IMR-90 (cell line): ENCODE measurements around the gene MPZL3. TPM values are rescaled to one million over a fixed set of nuclear protein-coding genes. Genes with fewer than 3 reads are reported as not detected.

Experiments
- ATAC-seq: fragments of 200-7000 bp; cut with Tn5 transposase; 2 replicates; pipeline ENCODE4 v1.9.1; 2020; ENCODE audit warnings: low read depth, mild to moderate bottlenecking, moderate library complexity
- BruUV-seq: library from RNA; stranded (reverse); fragments of 400-500 nt; replicated peaks from 2 replicates; lab custom pipeline; 2021; lab: Mats Ljungman, UMichigan
- CTCF ChIA-PET: fragments of 300-600 bp; formaldehyde crosslinking; extraction: SDS; loops from one replicate; lab custom pipeline; 2021; ENCODE audit warnings: antibody characterized with exemption; lab: Yijun Ruan, JAX
- POLR2A ChIA-PET: fragments of 300-600 bp; sonication (Branson Sonifier 250); formaldehyde crosslinking; loops from one replicate; lab custom pipeline; 2022; ENCODE audit warnings: antibody characterized with exemption; ENCODE audit not compliant: unreplicated experiment; lab: Charles Lee
- DNase-seq: peaks from one replicate; pipeline ENCODE4 v3.0.0; 2013
- H2AFZ ChIP-seq: replicated peaks from 2 replicates; pipeline ENCODE3; 2013; ENCODE audit warnings: low read length, mild to moderate bottlenecking; ENCODE audit not compliant: poor library complexity
- H2AK5ac ChIP-seq: 2 replicates; pipeline ENCODE4 v1.6.1; 2013; ENCODE audit warnings: low read depth, low read length, inconsistent platforms
- H2AK9ac ChIP-seq: replicated peaks from 2 replicates; pipeline ENCODE3; 2013; ENCODE audit warnings: mild to moderate bottlenecking, low read depth, low read length, moderate library complexity; ENCODE audit not compliant: poor library complexity
- H2BK120ac ChIP-seq: 2 replicates; pipeline ENCODE4 v1.6.1; 2013; ENCODE audit warnings: low read depth, low read length, inconsistent platforms
- H2BK15ac ChIP-seq: 3 replicates; pipeline ENCODE4 v1.6.1; 2013; ENCODE audit warnings: low read depth, low read length, inconsistent platforms
- H2BK20ac ChIP-seq: 2 replicates; pipeline ENCODE4 v1.6.1; 2013; ENCODE audit warnings: low read depth, mild to moderate bottlenecking, inconsistent platforms, low read length, moderate library complexity
- H2BK5ac ChIP-seq: 2 replicates; pipeline ENCODE4 v1.6.1; 2013; ENCODE audit warnings: mild to moderate bottlenecking, low read depth, low read length, inconsistent platforms; ENCODE audit not compliant: poor library complexity, severe bottlenecking
- H3K14ac ChIP-seq: replicated peaks from 2 replicates; pipeline ENCODE4 v1.6.1; 2013; ENCODE audit warnings: low read depth, low read length, inconsistent platforms
- H3K18ac ChIP-seq: 2 replicates; pipeline ENCODE4 v1.6.1; 2013; ENCODE audit warnings: low read depth, low read length, control low read depth
- H3K23ac ChIP-seq: 2 replicates; pipeline ENCODE4 v1.6.1; 2013; ENCODE audit warnings: low read depth, low read length, inconsistent platforms
- H3K27ac ChIP-seq: 2 replicates; pipeline ENCODE4 v1.5.1; 2013; ENCODE audit warnings: mild to moderate bottlenecking, control low read depth, low read length; ENCODE audit not compliant: insufficient read depth
- H3K27me3 ChIP-seq: 2 replicates; pipeline ENCODE4 v1.6.1; 2013; ENCODE audit warnings: low read length; ENCODE audit not compliant: control insufficient read depth, insufficient read depth
- H3K36me3 ChIP-seq: 2 replicates; pipeline ENCODE4 v1.6.1; 2013; ENCODE audit warnings: low read length, mixed read lengths; ENCODE audit not compliant: control insufficient read depth, insufficient read depth
- H3K4ac ChIP-seq: 2 replicates; pipeline ENCODE4 v1.6.1; 2013; ENCODE audit warnings: low read depth, low read length, inconsistent platforms
- H3K4me1 ChIP-seq: 2 replicates; pipeline ENCODE4 v1.6.1; 2013; ENCODE audit warnings: low read length, mixed read lengths; ENCODE audit not compliant: control insufficient read depth, insufficient read depth
- H3K4me2 ChIP-seq: 2 replicates; pipeline ENCODE4 v1.6.1; 2013; ENCODE audit warnings: low read depth, mild to moderate bottlenecking, control low read depth, low read length, moderate library complexity
- H3K4me3 ChIP-seq: 2 replicates; pipeline ENCODE4 v1.5.1; 2013; ENCODE audit warnings: low read depth, mild to moderate bottlenecking, control low read depth, low read length, moderate library complexity; ENCODE audit not compliant: insufficient read depth
- H3K56ac ChIP-seq: 2 replicates; pipeline ENCODE4 v1.6.1; 2013; ENCODE audit warnings: low read length, inconsistent platforms; ENCODE audit not compliant: insufficient read depth; ENCODE audit errors: extremely low read depth
- H3K79me1 ChIP-seq, 2 experiments: 2 replicates each; pipeline ENCODE4 v1.6.1; 2013; ENCODE audit warnings: low read length in 2 of 2, inconsistent platforms in 1 of 2, low read depth in 1 of 2
- H3K9ac ChIP-seq: 2 replicates; pipeline ENCODE4 v1.6.1; 2013; ENCODE audit warnings: low read depth, low read length, control low read depth
- H3K9me1 ChIP-seq: 2 replicates; pipeline ENCODE4 v1.6.1; 2013; ENCODE audit warnings: low read length, inconsistent platforms; ENCODE audit not compliant: insufficient read depth
- H3K9me3 ChIP-seq: 2 replicates; pipeline ENCODE4 v1.6.1; 2013; ENCODE audit warnings: low read length; ENCODE audit not compliant: control insufficient read depth, insufficient read depth
- H4K20me1 ChIP-seq: 2 replicates; pipeline ENCODE4 v1.6.1; 2013; ENCODE audit warnings: low read length, inconsistent platforms; ENCODE audit not compliant: insufficient read depth
- H4K5ac ChIP-seq: 2 replicates; pipeline ENCODE4 v1.6.1; 2013; ENCODE audit warnings: mild to moderate bottlenecking, low read depth, low read length, control low read depth
- H4K8ac ChIP-seq, 2 experiments: 2 replicates each; pipeline ENCODE4 v1.6.1; 2013; ENCODE audit warnings: low read depth in 2 of 2, low read length in 2 of 2, control low read depth in 1 of 2, inconsistent platforms in 1 of 2
- H4K91ac ChIP-seq: 2 replicates; pipeline ENCODE4 v1.6.1; 2013; ENCODE audit warnings: low read depth, low read length, inconsistent platforms; ENCODE audit not compliant: insufficient read depth
- BHLHE40 ChIP-seq: fragments of 150-350 bp; IDR thresholded peaks from 2 replicates; pipeline ENCODE4 v1.6.1; 2016; ENCODE audit warnings: mild to moderate bottlenecking, low read depth, low read length
- CEBPB ChIP-seq: IDR thresholded peaks from 2 replicates; pipeline ENCODE4 v1.6.1; 2012; ENCODE audit warnings: low read depth, low read length, improper control_type of control experiment
- CHD1 ChIP-seq: IDR thresholded peaks from 2 replicates; pipeline ENCODE4 v1.6.1; 2012; ENCODE audit warnings: low read depth, low read length, improper control_type of control experiment
- ELK1 ChIP-seq: fragments of 150-350 bp; IDR thresholded peaks from 2 replicates; pipeline ENCODE4 v1.6.1; 2016; ENCODE audit warnings: low read depth, mild to moderate bottlenecking, low read length, moderate library complexity, borderline replicate concordance
- FOS ChIP-seq: fragments of 150-350 bp; IDR thresholded peaks from 2 replicates; pipeline ENCODE4 v1.6.1; 2016; ENCODE audit warnings: low read depth, low read length
- MAFK ChIP-seq: IDR thresholded peaks from 2 replicates; pipeline ENCODE4 v1.6.1; 2012; ENCODE audit warnings: low read depth, low read length, improper control_type of control experiment
- MAZ ChIP-seq: IDR thresholded peaks from 2 replicates; pipeline ENCODE4 v1.6.1; 2012; ENCODE audit warnings: low read depth, mild to moderate bottlenecking, low read length, improper control_type of control experiment, moderate library complexity, borderline replicate concordance
- MXI1 ChIP-seq: IDR thresholded peaks from 2 replicates; pipeline ENCODE4 v1.6.1; 2012; ENCODE audit warnings: low read depth, mild to moderate bottlenecking, low read length, moderate library complexity, borderline replicate concordance
- NFE2L2 ChIP-seq: fragments of 150-350 bp; IDR thresholded peaks from 2 replicates; pipeline ENCODE4 v1.6.1; 2016; ENCODE audit warnings: low read depth, mild to moderate bottlenecking, low read length
- POLR2A ChIP-seq: IDR thresholded peaks from 2 replicates; pipeline ENCODE4 v1.6.1; 2012; ENCODE audit warnings: mild to moderate bottlenecking, low read depth, low read length
- RAD21 ChIP-seq: IDR thresholded peaks from 2 replicates; pipeline ENCODE4 v1.6.1; 2012; ENCODE audit warnings: low read length, improper control_type of control experiment
- RCOR1 ChIP-seq: IDR thresholded peaks from 2 replicates; pipeline ENCODE4 v1.6.1; 2012; ENCODE audit warnings: mild to moderate bottlenecking, low read length, improper control_type of control experiment; ENCODE audit not compliant: insufficient replicate concordance
- RFX5 ChIP-seq: IDR thresholded peaks from 2 replicates; pipeline ENCODE4 v1.8.0; 2012; ENCODE audit warnings: low read depth, mild to moderate bottlenecking, low read length, moderate library complexity
- SMC3 ChIP-seq: fragments of 150-350 bp; IDR thresholded peaks from 2 replicates; pipeline ENCODE4 v1.6.1; 2016; ENCODE audit warnings: low read depth, mild to moderate bottlenecking, antibody characterized with exemption, low read length, moderate library complexity
- WGBS, 2 experiments: methylation state at CpG; one replicate each; pipeline versions ENCODE4 v1.1.5 to v1.1.7; 2013; ENCODE audit warnings: missing lambda C conversion rate in 2 of 2; ENCODE audit not compliant: insufficient read length in 1 of 2; ENCODE audit errors: extremely low coverage in 2 of 2; 5-methylcytosine and 5-hydroxymethylcytosine counted together
- dilution Hi-C: fragments of 300-500 bp; cut with HindIII; formaldehyde crosslinking; loops from one replicate; pipeline ENCODE4 v1.14.3; 2018; ENCODE audit warnings: low sequenced_read_pairs; ENCODE audit not compliant: unreplicated experiment
- in situ Hi-C: fragments of 300-500 bp; cut with MboI; formaldehyde crosslinking; loops from 3 replicates; pipeline ENCODE4 v1.14.3; 2019; ENCODE audit warnings: low sequenced_read_pairs, inconsistent platforms, mixed read lengths
- intact Hi-C: fragments of 100-400 bp; cut with micrococcal nuclease; formaldehyde crosslinking; loops from 2 replicates; pipeline ENCODE4 v1.10.0; 2022
- polyA plus RNA-seq, 3 experiments: library from polyadenylated mRNA; depleted of rRNA; stranded (reverse); fragments of >200 nt; gene quantifications; 2 replicates each; pipeline ENCODE4 v1.2.3, GENCODE V29; 2012; ENCODE audit warnings: low replicate concordance in 1 of 3
- total RNA-seq: library from RNA; depleted of rRNA; stranded (reverse); fragments of >200 nt; gene quantifications from 2 replicates; pipeline ENCODE4 v1.2.3, GENCODE V29; 2012
- TF ChIP-seq, protein P1 (sequence below): conservative IDR thresholded peaks from 2 replicates; pipeline ENCODE4 v1.5.1; 2012; ENCODE audit warnings: mild to moderate bottlenecking, low read depth, low read length, improper control_type of control experiment
- TF ChIP-seq, protein P2 (sequence below): fragments of 150-350 bp; IDR thresholded peaks from 2 replicates; pipeline ENCODE4 v1.6.1; 2017; ENCODE audit warnings: mild to moderate bottlenecking, antibody characterized with exemption, low read length, low read depth

Gene MPZL3
- total and polyA plus RNA-seq, 2 of the 4 experiments (the other 2 are of a cell fraction): 0.15 to 0.36 TPM

- no peak overlapping the region for H3K18ac ChIP-seq
- H3K36me3 ChIP-seq: no peaks in the 10 kb centered on the region
- in situ Hi-C loops: no loop called here
- H3K27ac ChIP-seq: no peak overlapping the region
- H3K14ac ChIP-seq: no peak overlapping the region
- H3K23ac ChIP-seq: no peak overlapping the region
- no peak overlapping the region for H3K56ac ChIP-seq
- no peaks in the 10 kb centered on the region for H3K9me3 ChIP-seq
- intact Hi-C loops: no loop called here
- no peak overlapping the region for H4K8ac ChIP-seq
- no peak overlapping the region for H2AFZ ChIP-seq
- no peak overlapping the region for H4K5ac ChIP-seq
- H3K4me1 ChIP-seq: no peaks in the 10 kb centered on the region
- ATAC-seq (no peak), DNase-seq (no peak)
- POLR2A ChIA-PET: no interaction called here
- no peak overlapping the region for H2BK120ac ChIP-seq
- no peak overlapping the region for H4K91ac ChIP-seq
- no peaks in the 10 kb centered on the region for H3K79me1 ChIP-seq
- no peak for TF ChIP-seq BHLHE40
- TF ChIP-seq, protein P1, sequence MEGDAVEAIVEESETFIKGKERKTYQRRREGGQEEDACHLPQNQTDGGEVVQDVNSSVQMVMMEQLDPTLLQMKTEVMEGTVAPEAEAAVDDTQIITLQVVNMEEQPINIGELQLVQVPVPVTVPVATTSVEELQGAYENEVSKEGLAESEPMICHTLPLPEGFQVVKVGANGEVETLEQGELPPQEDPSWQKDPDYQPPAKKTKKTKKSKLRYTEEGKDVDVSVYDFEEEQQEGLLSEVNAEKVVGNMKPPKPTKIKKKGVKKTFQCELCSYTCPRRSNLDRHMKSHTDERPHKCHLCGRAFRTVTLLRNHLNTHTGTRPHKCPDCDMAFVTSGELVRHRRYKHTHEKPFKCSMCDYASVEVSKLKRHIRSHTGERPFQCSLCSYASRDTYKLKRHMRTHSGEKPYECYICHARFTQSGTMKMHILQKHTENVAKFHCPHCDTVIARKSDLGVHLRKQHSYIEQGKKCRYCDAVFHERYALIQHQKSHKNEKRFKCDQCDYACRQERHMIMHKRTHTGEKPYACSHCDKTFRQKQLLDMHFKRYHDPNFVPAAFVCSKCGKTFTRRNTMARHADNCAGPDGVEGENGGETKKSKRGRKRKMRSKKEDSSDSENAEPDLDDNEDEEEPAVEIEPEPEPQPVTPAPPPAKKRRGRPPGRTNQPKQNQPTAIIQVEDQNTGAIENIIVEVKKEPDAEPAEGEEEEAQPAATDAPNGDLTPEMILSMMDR: no peak
- no peak for TF ChIP-seq FOS
- TF ChIP-seq MAFK: no peak
- TF ChIP-seq ELK1: no peak
- TF ChIP-seq MAZ: no peak
- no peak for TF ChIP-seq NFE2L2
- TF ChIP-seq, protein P2, sequence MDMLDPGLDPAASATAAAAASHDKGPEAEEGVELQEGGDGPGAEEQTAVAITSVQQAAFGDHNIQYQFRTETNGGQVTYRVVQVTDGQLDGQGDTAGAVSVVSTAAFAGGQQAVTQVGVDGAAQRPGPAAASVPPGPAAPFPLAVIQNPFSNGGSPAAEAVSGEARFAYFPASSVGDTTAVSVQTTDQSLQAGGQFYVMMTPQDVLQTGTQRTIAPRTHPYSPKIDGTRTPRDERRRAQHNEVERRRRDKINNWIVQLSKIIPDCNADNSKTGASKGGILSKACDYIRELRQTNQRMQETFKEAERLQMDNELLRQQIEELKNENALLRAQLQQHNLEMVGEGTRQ: no peak
- TF ChIP-seq SMC3: no peak
- TF ChIP-seq CHD1: no peak
- no peak for TF ChIP-seq RFX5
- TF ChIP-seq RCOR1: no peak
- TF ChIP-seq POLR2A: no peak
- TF ChIP-seq RAD21: no peak
- no peak for TF ChIP-seq MXI1
- no peak for TF ChIP-seq CEBPB
- no peak overlapping the region for H3K9ac ChIP-seq
- no peak overlapping the region for H2BK20ac ChIP-seq
- CTCF ChIA-PET: no interaction called here
- H4K20me1 ChIP-seq: no peaks in the 10 kb centered on the region
- no peaks in the 10 kb centered on the region for H3K9me1 ChIP-seq
- H3K4me2 ChIP-seq: no peak overlapping the region
- H2BK5ac ChIP-seq: no peak overlapping the region
- H3K4me3 ChIP-seq: no peak overlapping the region
- no peak overlapping the region for H2AK5ac ChIP-seq
- peaks cover 10% of the 10 kb centered on the region for H3K27me3 ChIP-seq
- no peak overlapping the region for H2BK15ac ChIP-seq
- dilution Hi-C loops: no loop called here
- WGBS, 2 experiments: 78% methylated on average over 2 of the region's 9 CpGs; no CpG with 5 or more reads in 1 of the 2 experiments
- H3K4ac ChIP-seq: no peak overlapping the region
- no TSS peak for BruUV-seq
- no peak overlapping the region for H2AK9ac ChIP-seq
Observed at GRCh38 chr11:118200901-118201680, 51.1 kb downstream of the MPZL3 start.
